ENCODE measurements around the gene PRPF39.

PRPF39 gene

GRCh38 chr14:45083976-45084722 is at the start of gene PRPF39:
TSS of gene PRPF39 (plus strand) at chr14:45084116. CDS start at chr14:45095240, 11,124 bp downstream.
- Histone ChIP-seq H3K9me3 (ENCODE audit: low read length) (no peaks in the 10 kb centered on the region), H3K27ac (ENCODE audit: low read depth, low read length) (peak within 1 kb of the TSS; percentile 74), H3K27me3 (ENCODE audit: control insufficient read depth in 1 of 2, insufficient read depth in 2 of 2, low read length in 2 of 2) (no peaks in the 10 kb centered on the region), H3K9ac (ENCODE audit: low read length) (peak within 1 kb of the TSS; percentile 83), H3K4me3 (ENCODE audit: low read depth in 1 of 2, low read length in 2 of 2) (peak within 1 kb of the TSS; percentile 54 to 81), H3K36me3 (ENCODE audit: insufficient read depth, low read length) (no peaks in the 10 kb centered on the region), H3K4me1 (ENCODE audit: insufficient read depth, low read length) (peaks cover 35% of the 10 kb centered on the region)

GRCh38 chr14:45034730-45035129 is 49.2 kb upstream of the PRPF39 start:
- peaks cover 37% of the 10 kb centered on the region for H3K36me3 ChIP-seq (ENCODE audit: insufficient read depth, low read length)
- no peak overlapping the region for H3K4me3 ChIP-seq (ENCODE audit: low read depth in 1 of 2, low read length in 2 of 2)
- H3K9me3 ChIP-seq (ENCODE audit: low read length) = no peaks in the 10 kb centered on the region
- H3K4me1 ChIP-seq (ENCODE audit: insufficient read depth, low read length) = no peaks in the 10 kb centered on the region
- no peak overlapping the region for H3K27ac ChIP-seq (ENCODE audit: low read depth, low read length)
- no peak overlapping the region for H3K9ac ChIP-seq (ENCODE audit: low read length)
- no peaks in the 10 kb centered on the region for H3K27me3 ChIP-seq (ENCODE audit: control insufficient read depth in 1 of 2, insufficient read depth in 2 of 2, low read length in 2 of 2)

- Histone ChIP-seq H3K9ac (ENCODE audit: low read length) (no peak overlapping the region), H3K4me1 (ENCODE audit: insufficient read depth, low read length) (no peaks in the 10 kb centered on the region), H3K27ac (ENCODE audit: low read depth, low read length) (no peak overlapping the region), H3K9me3 (ENCODE audit: low read length) (no peaks in the 10 kb centered on the region), H3K27me3 (ENCODE audit: control insufficient read depth in 1 of 2, insufficient read depth in 2 of 2, low read length in 2 of 2) (no peaks in the 10 kb centered on the region), H3K4me3 (ENCODE audit: low read depth in 1 of 2, low read length in 2 of 2) (no peak overlapping the region), H3K36me3 (ENCODE audit: insufficient read depth, low read length) (peaks cover 22% of the 10 kb centered on the region)
Observed at GRCh38 chr14:45038256-45038655, 45.7 kb upstream of the PRPF39 start.

- H3K36me3 ChIP-seq (ENCODE audit: insufficient read depth, low read length) = peaks cover 19% of the 10 kb centered on the region
Observed at GRCh38 chr14:45038865-45039264, 45.1 kb upstream of the PRPF39 start.

GRCh38 chr14:45039390-45039789 is 44.5 kb upstream of the PRPF39 start:
- Histone ChIP-seq H3K9ac (ENCODE audit: low read length) (no peak overlapping the region), H3K27ac (ENCODE audit: low read depth, low read length) (no peak overlapping the region), H3K4me1 (ENCODE audit: insufficient read depth, low read length) (no peaks in the 10 kb centered on the region), H3K4me3 (ENCODE audit: low read depth in 1 of 2, low read length in 2 of 2) (no peak overlapping the region), H3K9me3 (ENCODE audit: low read length) (no peaks in the 10 kb centered on the region), H3K27me3 (ENCODE audit: control insufficient read depth in 1 of 2, insufficient read depth in 2 of 2, low read length in 2 of 2) (no peaks in the 10 kb centered on the region), H3K36me3 (ENCODE audit: insufficient read depth, low read length) (peaks cover 19% of the 10 kb centered on the region)

More at GRCh38 chr14:45038865-45039264, 45.1 kb upstream of the PRPF39 start:
- H3K9me3 ChIP-seq (ENCODE audit: low read length) = no peaks in the 10 kb centered on the region
- H3K27ac ChIP-seq (ENCODE audit: low read depth, low read length) = no peak overlapping the region
- no peak overlapping the region for H3K4me3 ChIP-seq (ENCODE audit: low read depth in 1 of 2, low read length in 2 of 2)
- H3K27me3 ChIP-seq (ENCODE audit: control insufficient read depth in 1 of 2, insufficient read depth in 2 of 2, low read length in 2 of 2) = no peaks in the 10 kb centered on the region
- no peak overlapping the region for H3K9ac ChIP-seq (ENCODE audit: low read length)
- H3K4me1 ChIP-seq (ENCODE audit: insufficient read depth, low read length) = no peaks in the 10 kb centered on the region

- H3K4me3 ChIP-seq (ENCODE audit: low read depth in 1 of 2, low read length in 2 of 2) = no peak overlapping the region
- H3K36me3 ChIP-seq (ENCODE audit: insufficient read depth, low read length) = peaks cover 27% of the 10 kb centered on the region
- no peaks in the 10 kb centered on the region for H3K27me3 ChIP-seq (ENCODE audit: control insufficient read depth in 1 of 2, insufficient read depth in 2 of 2, low read length in 2 of 2)
- no peak overlapping the region for H3K9ac ChIP-seq (ENCODE audit: low read length)
- H3K27ac ChIP-seq (ENCODE audit: low read depth, low read length) = no peak overlapping the region
- no peaks in the 10 kb centered on the region for H3K9me3 ChIP-seq (ENCODE audit: low read length)
- no peaks in the 10 kb centered on the region for H3K4me1 ChIP-seq (ENCODE audit: insufficient read depth, low read length)
Observed at GRCh38 chr14:45041641-45042040, 42.3 kb upstream of the PRPF39 start.

- no peak overlapping the region for H3K9ac ChIP-seq (ENCODE audit: low read length)
- no peaks in the 10 kb centered on the region for H3K9me3 ChIP-seq (ENCODE audit: low read length)
- H3K4me1 ChIP-seq (ENCODE audit: insufficient read depth, low read length) = no peaks in the 10 kb centered on the region
- no peak overlapping the region for H3K4me3 ChIP-seq (ENCODE audit: low read depth in 1 of 2, low read length in 2 of 2)
- H3K36me3 ChIP-seq (ENCODE audit: insufficient read depth, low read length) = peaks cover 13% of the 10 kb centered on the region
- no peaks in the 10 kb centered on the region for H3K27me3 ChIP-seq (ENCODE audit: control insufficient read depth in 1 of 2, insufficient read depth in 2 of 2, low read length in 2 of 2)
- no peak overlapping the region for H3K27ac ChIP-seq (ENCODE audit: low read depth, low read length)
Observed at GRCh38 chr14:45044638-45045037, 39.3 kb upstream of the PRPF39 start.

- Histone ChIP-seq H3K4me1 (ENCODE audit: insufficient read depth, low read length) (no peaks in the 10 kb centered on the region), H3K9ac (ENCODE audit: low read length) (no peak overlapping the region), H3K27me3 (ENCODE audit: control insufficient read depth in 1 of 2, insufficient read depth in 2 of 2, low read length in 2 of 2) (no peaks in the 10 kb centered on the region), H3K27ac (ENCODE audit: low read depth, low read length) (no peak overlapping the region), H3K36me3 (ENCODE audit: insufficient read depth, low read length) (peaks cover 11% of the 10 kb centered on the region), H3K9me3 (ENCODE audit: low read length) (no peaks in the 10 kb centered on the region), H3K4me3 (ENCODE audit: low read depth in 1 of 2, low read length in 2 of 2) (no peak overlapping the region)
Observed at GRCh38 chr14:45048385-45048784, 35.5 kb upstream of the PRPF39 start.

- Histone ChIP-seq H3K27ac (ENCODE audit: low read depth, low read length) (no peak overlapping the region), H3K4me1 (ENCODE audit: insufficient read depth, low read length) (no peaks in the 10 kb centered on the region), H3K36me3 (ENCODE audit: insufficient read depth, low read length) (peaks cover 16% of the 10 kb centered on the region)
Observed at GRCh38 chr14:45051180-45051579, 32.7 kb upstream of the PRPF39 start.

GRCh38 chr14:45051896-45052295 is 32.0 kb upstream of the PRPF39 start:
- no peak overlapping the region for H3K4me3 ChIP-seq (ENCODE audit: low read depth in 1 of 2, low read length in 2 of 2)
- H3K27me3 ChIP-seq (ENCODE audit: control insufficient read depth in 1 of 2, insufficient read depth in 2 of 2, low read length in 2 of 2) = no peaks in the 10 kb centered on the region
- H3K36me3 ChIP-seq (ENCODE audit: insufficient read depth, low read length) = peaks cover 9% of the 10 kb centered on the region
- no peak overlapping the region for H3K9ac ChIP-seq (ENCODE audit: low read length)
- H3K27ac ChIP-seq (ENCODE audit: low read depth, low read length) = no peak overlapping the region
- H3K9me3 ChIP-seq (ENCODE audit: low read length) = no peaks in the 10 kb centered on the region
- no peaks in the 10 kb centered on the region for H3K4me1 ChIP-seq (ENCODE audit: insufficient read depth, low read length)

More at GRCh38 chr14:45051180-45051579, 32.7 kb upstream of the PRPF39 start:
- H3K9me3 ChIP-seq (ENCODE audit: low read length) = no peaks in the 10 kb centered on the region
- no peak overlapping the region for H3K4me3 ChIP-seq (ENCODE audit: low read depth in 1 of 2, low read length in 2 of 2)
- H3K9ac ChIP-seq (ENCODE audit: low read length) = no peak overlapping the region
- no peaks in the 10 kb centered on the region for H3K27me3 ChIP-seq (ENCODE audit: control insufficient read depth in 1 of 2, insufficient read depth in 2 of 2, low read length in 2 of 2)

- Histone ChIP-seq H3K36me3 (ENCODE audit: insufficient read depth, low read length) (peaks cover 9% of the 10 kb centered on the region), H3K4me1 (ENCODE audit: insufficient read depth, low read length) (no peaks in the 10 kb centered on the region)
Observed at GRCh38 chr14:45057349-45057748, 26.6 kb upstream of the PRPF39 start.

GRCh38 chr14:45057881-45058364 is 26.0 kb upstream of the PRPF39 start:
- H3K4me3 ChIP-seq (ENCODE audit: low read depth in 1 of 2, low read length in 2 of 2) = no peak overlapping the region
- no peak overlapping the region for H3K9ac ChIP-seq (ENCODE audit: low read length)

More at GRCh38 chr14:45057349-45057748, 26.6 kb upstream of the PRPF39 start:
- Histone ChIP-seq H3K27me3 (ENCODE audit: control insufficient read depth in 1 of 2, insufficient read depth in 2 of 2, low read length in 2 of 2) (no peaks in the 10 kb centered on the region), H3K4me3 (ENCODE audit: low read depth in 1 of 2, low read length in 2 of 2) (no peak overlapping the region), H3K27ac (ENCODE audit: low read depth, low read length) (no peak overlapping the region), H3K9me3 (ENCODE audit: low read length) (no peaks in the 10 kb centered on the region), H3K9ac (ENCODE audit: low read length) (no peak overlapping the region)

More at GRCh38 chr14:45057881-45058364, 26.0 kb upstream of the PRPF39 start:
- Histone ChIP-seq H3K9me3 (ENCODE audit: low read length) (no peaks in the 10 kb centered on the region), H3K4me1 (ENCODE audit: insufficient read depth, low read length) (no peaks in the 10 kb centered on the region), H3K36me3 (ENCODE audit: insufficient read depth, low read length) (peaks cover 9% of the 10 kb centered on the region), H3K27ac (ENCODE audit: low read depth, low read length) (no peak overlapping the region), H3K27me3 (ENCODE audit: control insufficient read depth in 1 of 2, insufficient read depth in 2 of 2, low read length in 2 of 2) (no peaks in the 10 kb centered on the region)

Measured in muscle layer of colon (tissue), 2 donors.